MCF 10A (cell line): ENCODE results near the gene CALN1. TPM values are rescaled to one million over a fixed set of nuclear protein-coding genes. Genes with fewer than 3 reads are reported as not detected.

ENCODE experiments used
- BruUV-seq: library from RNA; stranded (reverse); fragments of 400-500 nt; replicated peaks from 2 replicates; lab custom pipeline; 2021; lab: Mats Ljungman, UMichigan
- CTCF ChIA-PET: fragments of 300-600 bp; sonication (Branson Sonifier 250); formaldehyde crosslinking; extraction: SDS; loops from one replicate; lab custom pipeline; 2021; ENCODE audit warnings: antibody characterized with exemption, inconsistent platforms; lab: Yijun Ruan, JAX
- POLR2A ChIA-PET: fragments of 300-600, 350-650 bp; sonication (Branson Sonifier 250); formaldehyde crosslinking; extraction: SDS; loops from one replicate; lab custom pipeline; 2020; ENCODE audit warnings: antibody characterized with exemption, inconsistent platforms; lab: Yijun Ruan, JAX
- DNase-seq: peaks from one replicate; pipeline ENCODE4 v3.0.0-alpha.2; 2018; ENCODE audit not compliant: unreplicated experiment
- H3K27ac Mint-ChIP-seq: one replicate; pipeline ENCODE4 v1.8.0; 2022; ENCODE audit warnings: mild to moderate bottlenecking, low read depth, mixed read lengths; ENCODE audit not compliant: unreplicated experiment
- H3K27me3 Mint-ChIP-seq: one replicate; pipeline ENCODE4 v1.8.0; 2022; ENCODE audit warnings: mixed read lengths; ENCODE audit not compliant: insufficient read depth, unreplicated experiment
- H3K36me3 Mint-ChIP-seq: one replicate; pipeline ENCODE4 v1.8.0; 2022; ENCODE audit warnings: mild to moderate bottlenecking, moderate library complexity, mixed read lengths; ENCODE audit not compliant: insufficient read depth, unreplicated experiment
- H3K4me1 Mint-ChIP-seq: one replicate; pipeline ENCODE4 v1.8.0; 2022; ENCODE audit warnings: mixed read lengths; ENCODE audit not compliant: insufficient read depth, unreplicated experiment
- H3K4me3 Mint-ChIP-seq: one replicate; pipeline ENCODE4 v1.8.0; 2022; ENCODE audit warnings: mild to moderate bottlenecking, moderate library complexity, mixed read lengths; ENCODE audit not compliant: unreplicated experiment
- H3K9me3 Mint-ChIP-seq: one replicate; pipeline ENCODE4 v1.8.0; 2022; ENCODE audit warnings: mixed read lengths; ENCODE audit not compliant: unreplicated experiment
- CTCF ChIP-seq: fragments of 200-600 bp; IDR thresholded peaks from one replicate; pipeline ENCODE4 v1.8.0; 2022; ENCODE audit warnings: antibody characterized with exemption, mild to moderate bottlenecking; ENCODE audit not compliant: unreplicated experiment
- intact Hi-C: fragments of 100-400 bp; cut with micrococcal nuclease; formaldehyde crosslinking; loops from 2 replicates; pipeline ENCODE4 v1.14.1; 2022
- total RNA-seq: library from RNA; stranded (reverse); gene quantifications from 2 replicates; pipeline ENCODE4 v1.2.3, GENCODE V29; 2022

CALN1 gene
- total RNA-seq, 1 experiment from 2014 or later: not detected

GRCh38 chr7:72272479-72272878, 139.7 kb downstream of the CALN1 start:
- peaks cover 14% of the 10 kb centered on the region for H3K9me3 Mint-ChIP-seq
- intact Hi-C loops: no loop called here
- no peaks in the 10 kb centered on the region for H3K27me3 Mint-ChIP-seq
- no peak overlapping the region for H3K4me3 Mint-ChIP-seq
- BruUV-seq: no TSS peak
- no peak for TF ChIP-seq CTCF
- peaks cover 4% of the 10 kb centered on the region for H3K4me1 Mint-ChIP-seq
- no peaks in the 10 kb centered on the region for H3K36me3 Mint-ChIP-seq
- ChIA-PET CTCF (interaction anchor here (0.6 kb wide), 1 partner anchor 173 kb away, joined by 3 read pairs; no protein-coding TSS in a partner anchor), POLR2A (no interaction called here)
- H3K27ac Mint-ChIP-seq: no peak overlapping the region
- no peak for DNase-seq

- Mint-ChIP-seq H3K4me1 (peaks cover 11% of the 10 kb centered on the region), H3K36me3 (no peaks in the 10 kb centered on the region), H3K9me3 (peaks cover 7% of the 10 kb centered on the region), H3K4me3 (no peak overlapping the region), H3K27me3 (no peaks in the 10 kb centered on the region), H3K27ac (no peak overlapping the region)
- POLR2A ChIA-PET: interaction anchor here (1.4 kb wide), 1 partner anchor 53 kb away, joined by 3 read pairs; no protein-coding TSS in a partner anchor
- no TSS peak for BruUV-seq
- CTCF ChIA-PET: interaction anchor here (0.6 kb wide), 1 partner anchor 511 kb away, joined by 3 read pairs; no protein-coding TSS in a partner anchor
- intact Hi-C loops: no loop called here
- DNase-seq: no peak
- no peak for TF ChIP-seq CTCF
These were observed 143.3 kb downstream of the CALN1 start for GRCh38 chr7:72268796-72269195.

GRCh38 chr7:72268090-72268489, 144.0 kb downstream of the CALN1 start:
- H3K4me1 Mint-ChIP-seq: peaks cover 11% of the 10 kb centered on the region
- ChIA-PET POLR2A (no interaction called here), CTCF (interaction anchor here (0.6 to 2.0 kb wide), 5 partner anchors 65 to 1412 kb away, joined by 3 to 7 read pairs (median 4); no protein-coding TSS in a partner anchor)
- H3K9me3 Mint-ChIP-seq: peaks cover 7% of the 10 kb centered on the region
- H3K27ac Mint-ChIP-seq: no peak overlapping the region
- TF ChIP-seq CTCF: no peak
- H3K36me3 Mint-ChIP-seq: no peaks in the 10 kb centered on the region
- BruUV-seq: no TSS peak
- no peaks in the 10 kb centered on the region for H3K27me3 Mint-ChIP-seq
- intact Hi-C loops: no loop called here
- no peak overlapping the region for H3K4me3 Mint-ChIP-seq
- DNase-seq: no peak

GRCh38 chr7:72267291-72267800, 144.8 kb downstream of the CALN1 start:
- intact Hi-C loops: no loop called here
- Mint-ChIP-seq H3K27ac (no peak overlapping the region), H3K4me1 (peaks cover 11% of the 10 kb centered on the region), H3K27me3 (no peaks in the 10 kb centered on the region), H3K36me3 (no peaks in the 10 kb centered on the region), H3K9me3 (peaks cover 7% of the 10 kb centered on the region), H3K4me3 (no peak overlapping the region)
- BruUV-seq: no TSS peak
- POLR2A ChIA-PET: interaction anchor here (0.7 kb wide), 1 partner anchor 29 kb away, joined by 4 read pairs; no protein-coding TSS in a partner anchor
- DNase-seq: no peak
- CTCF ChIA-PET: interaction anchor here (0.6 to 2.0 kb wide), 7 partner anchors 12 to 1412 kb away, joined by 3 to 7 read pairs (median 4); no protein-coding TSS in a partner anchor
- TF ChIP-seq CTCF: no peak
